GM18867 (cell line): ENCODE measurements around the gene TMEM52.
"Not testable (repeated sequence)": the region's sequence is repeated elsewhere in the genome, so short reads cannot be mapped to it uniquely, and the experiment has no call there.

Experiments used
- ATAC-seq: cut with Tn5 transposase; IDR thresholded peaks from one replicate; pipeline ENCODE4 v1.9.1; 2021; ENCODE audit warnings: mild to moderate bottlenecking, moderate library complexity; ENCODE audit not compliant: unreplicated experiment

Gene TMEM52

DNA sequence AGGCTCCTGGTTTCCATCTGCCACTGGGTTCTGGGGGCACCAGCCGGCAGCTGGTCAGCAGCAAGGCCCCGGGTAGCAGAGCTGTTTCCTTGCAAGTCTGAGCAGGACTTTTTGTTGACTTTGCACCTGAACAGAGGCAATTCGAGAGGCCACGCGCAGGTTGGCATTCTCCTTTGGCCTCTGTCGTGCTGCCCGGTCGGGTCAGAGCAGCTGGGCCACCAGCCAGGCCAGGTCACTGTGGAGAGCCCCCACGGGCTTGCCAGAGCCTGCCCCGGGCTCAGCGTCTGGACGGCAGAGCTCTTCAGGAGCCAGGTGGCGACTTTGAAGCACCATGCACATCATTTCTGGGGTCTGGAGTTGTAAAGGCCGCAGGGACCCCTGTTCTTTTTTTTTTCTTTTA lies 28.4 kb upstream of the TMEM52 start:
- ATAC-seq: no peak

DNA sequence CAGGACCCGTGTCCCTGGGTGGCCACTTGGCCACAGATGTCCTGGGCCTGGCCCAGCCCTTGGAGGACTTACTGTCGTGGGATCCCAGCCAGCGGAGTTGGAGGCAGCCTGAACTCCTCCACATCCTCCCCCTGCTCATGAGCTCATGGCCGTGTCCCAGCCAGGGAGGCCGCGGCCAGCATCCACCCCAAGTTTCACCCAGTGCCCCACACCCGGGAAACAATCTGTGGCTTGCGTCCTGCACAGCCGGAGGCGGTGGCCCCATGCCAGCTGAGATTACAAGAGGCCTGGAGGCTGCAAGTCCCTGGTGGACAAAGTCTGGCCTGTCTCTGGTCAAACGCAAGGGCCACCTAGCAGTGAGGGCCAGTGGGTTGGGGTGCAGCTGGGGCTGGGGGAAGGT lies 27.5 kb upstream of the TMEM52 start:
- no peak for ATAC-seq

DNA sequence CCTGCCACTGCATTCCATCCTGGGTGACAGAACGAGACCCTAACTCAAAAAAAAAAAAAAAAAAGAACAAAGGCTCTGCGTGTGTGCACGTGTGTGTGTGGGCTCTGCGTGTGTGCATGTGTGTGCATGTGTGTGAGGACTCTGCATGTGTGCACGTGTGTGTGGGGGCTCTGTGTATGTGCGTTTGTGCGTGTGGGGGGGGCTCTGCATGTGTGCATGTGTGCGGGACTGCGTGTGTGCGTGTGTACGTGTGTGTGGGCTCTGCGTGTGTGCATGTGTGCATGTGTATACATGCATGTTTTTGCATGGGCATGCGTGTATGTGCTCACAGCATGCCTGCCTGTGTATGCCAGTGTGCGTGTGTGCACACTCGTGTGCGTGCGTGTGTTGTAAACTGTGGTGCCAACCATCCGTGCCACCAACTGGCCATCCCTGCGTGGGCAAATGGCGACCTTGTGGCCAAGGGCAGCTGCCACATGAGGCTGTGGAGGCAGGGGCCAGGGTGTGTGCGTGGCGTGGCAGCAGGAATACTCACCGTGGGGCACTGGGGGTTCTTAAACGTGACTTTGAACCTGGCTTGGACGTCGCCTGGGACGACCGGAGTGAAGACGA lies 26.8 kb upstream of the TMEM52 start:
- ATAC-seq: no peak

DNA sequence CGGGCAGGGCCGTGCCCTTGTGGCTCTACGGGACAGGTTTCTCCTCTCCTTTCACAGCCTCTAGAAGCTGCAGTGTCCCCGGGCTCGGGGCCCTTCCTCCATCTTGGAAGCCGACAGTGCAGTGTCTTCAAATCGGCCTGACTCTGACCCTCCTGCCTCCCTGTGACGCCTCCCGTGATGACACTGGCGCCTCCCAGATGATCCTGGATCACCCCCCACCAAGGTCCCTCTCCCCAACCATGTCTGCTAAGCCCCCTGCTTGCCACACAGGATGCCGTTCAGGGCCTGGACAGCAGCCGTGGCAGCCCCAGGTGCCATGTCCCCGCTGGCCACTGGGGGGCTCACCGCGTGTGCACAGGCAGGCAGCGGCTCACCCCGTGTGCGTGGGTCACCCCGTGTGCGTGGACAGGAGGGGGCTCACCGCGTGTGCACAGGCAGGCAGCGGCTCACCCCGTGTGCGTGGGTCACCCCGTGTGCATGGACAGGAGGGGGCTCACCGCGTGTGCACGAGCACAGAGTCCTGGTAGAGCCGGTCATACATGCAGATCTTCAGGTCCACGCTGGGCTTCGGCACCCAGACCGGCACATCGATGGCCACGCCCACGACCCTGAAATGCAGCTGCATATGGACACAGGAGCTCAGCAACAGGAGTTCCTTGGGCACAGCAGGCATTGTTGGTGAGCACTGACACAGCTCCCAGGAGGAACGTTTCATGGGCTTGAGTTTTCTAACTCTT lies 24.9 kb upstream of the TMEM52 start:
- ATAC-seq: no peak

DNA sequence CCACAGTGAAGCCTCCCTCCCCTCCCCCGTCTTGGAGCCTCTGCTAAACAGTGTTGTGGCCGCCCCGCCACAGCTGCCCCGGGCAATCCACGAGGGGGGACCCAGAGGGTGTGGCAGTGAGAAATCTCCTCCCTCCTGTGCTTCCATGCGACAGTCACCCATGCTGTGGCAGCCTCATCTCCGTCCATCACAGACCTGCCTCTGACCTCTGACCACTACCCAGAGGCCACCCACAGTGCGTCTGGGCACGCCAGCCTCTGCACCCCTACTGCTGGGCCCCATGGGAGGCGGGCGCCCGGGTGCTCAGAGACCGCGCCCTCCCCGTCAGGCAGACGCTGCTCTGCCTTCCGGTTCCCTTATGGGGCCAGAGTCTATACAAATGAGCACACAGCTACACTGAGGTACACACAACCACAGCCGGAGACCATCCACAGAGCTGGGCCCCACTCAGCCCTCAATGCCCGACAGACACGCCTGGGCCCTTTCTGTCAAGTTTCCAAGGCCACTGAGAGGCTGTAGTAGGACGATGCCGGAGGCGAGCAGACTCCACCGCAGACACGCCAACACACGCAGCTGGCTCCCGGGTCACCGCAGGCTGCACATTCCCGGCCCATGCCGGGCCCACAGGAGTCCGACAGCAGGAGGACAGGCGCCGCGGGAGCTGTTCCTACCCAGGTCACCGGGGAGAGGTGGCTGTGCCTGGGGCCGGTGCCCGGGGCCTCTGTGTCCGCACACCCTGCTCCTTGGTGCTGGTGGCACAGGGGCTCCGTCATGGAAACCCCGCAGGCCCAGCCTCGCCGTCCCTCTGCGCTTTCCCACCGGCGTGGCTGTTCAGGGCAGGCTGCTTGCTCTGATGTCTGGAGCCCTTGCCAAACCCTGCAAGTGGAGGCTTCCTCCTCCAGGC lies 23.9 kb upstream of the TMEM52 start:
- no peak for ATAC-seq

DNA sequence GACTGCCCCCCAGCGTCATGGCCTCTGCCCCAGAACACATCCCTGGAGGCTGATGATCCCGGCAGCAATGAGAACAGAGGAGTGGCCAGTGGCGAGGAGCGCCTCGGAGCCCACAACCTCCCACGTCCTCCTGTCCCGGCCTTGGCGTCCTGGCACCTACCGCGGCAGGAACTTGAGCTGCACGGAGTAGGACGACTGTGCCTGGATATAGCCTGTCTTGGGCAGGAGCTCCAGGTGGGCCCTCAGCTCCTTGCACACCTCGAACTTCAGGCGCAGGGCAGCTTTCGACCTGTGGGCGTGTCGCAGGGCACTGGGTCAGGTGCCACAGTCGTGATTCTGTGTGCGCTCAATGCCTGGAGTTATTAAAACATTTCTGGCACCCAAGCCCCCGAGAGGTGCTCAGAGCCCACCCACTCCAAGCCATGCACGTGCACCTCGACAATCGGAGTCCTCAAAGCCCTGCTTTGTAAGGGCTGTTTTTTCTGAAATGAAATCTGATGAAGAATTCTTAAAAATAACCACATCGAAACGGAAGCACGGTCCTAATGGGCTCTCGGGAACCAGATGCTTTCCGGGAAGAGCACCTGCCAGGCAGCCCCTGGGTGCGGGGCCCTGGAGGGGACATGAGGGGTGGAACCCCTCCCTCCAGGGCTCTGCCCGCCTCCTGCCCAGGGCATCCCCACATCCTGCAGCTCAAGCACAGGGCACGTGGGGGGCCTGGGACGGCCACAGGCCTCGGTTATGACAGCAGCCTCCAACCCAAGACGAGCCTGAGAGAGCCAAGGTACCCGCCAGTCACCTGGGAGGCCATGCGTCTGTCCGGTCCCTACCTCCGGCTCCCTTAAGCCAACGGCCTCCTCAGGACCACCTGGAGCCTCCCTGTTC lies 23.0 kb upstream of the TMEM52 start:
- no peak for ATAC-seq

DNA sequence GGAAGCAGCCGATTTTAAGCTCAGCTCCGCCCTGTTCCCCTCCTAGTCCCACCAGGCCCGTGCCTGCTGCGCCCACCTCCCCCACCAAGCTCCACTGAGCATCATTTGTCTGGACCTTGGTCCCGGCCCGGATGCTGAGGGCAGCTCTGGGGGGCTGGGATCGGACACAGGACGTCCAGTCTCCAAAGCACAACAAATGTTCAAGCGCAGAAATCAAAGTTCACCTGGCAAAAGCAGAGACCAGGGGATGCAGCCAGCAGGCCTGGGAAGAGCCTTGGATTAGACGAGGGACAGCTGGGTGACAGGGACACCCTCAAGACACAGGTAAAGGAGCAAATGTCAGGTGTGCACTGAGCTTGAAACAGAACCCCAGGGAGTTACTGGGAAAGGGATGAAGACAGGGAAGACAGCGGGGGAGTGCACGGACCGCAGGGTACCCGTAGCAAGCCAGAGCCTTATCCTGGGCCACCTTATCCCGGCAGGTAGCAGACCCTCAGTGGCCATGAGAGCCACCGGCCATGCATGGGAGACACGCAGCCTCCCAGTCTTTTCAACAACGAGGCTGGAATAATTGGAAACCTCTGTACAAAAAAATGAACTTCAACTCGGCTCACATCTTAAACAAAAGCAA lies 22.2 kb upstream of the TMEM52 start:
- no peak for ATAC-seq

DNA sequence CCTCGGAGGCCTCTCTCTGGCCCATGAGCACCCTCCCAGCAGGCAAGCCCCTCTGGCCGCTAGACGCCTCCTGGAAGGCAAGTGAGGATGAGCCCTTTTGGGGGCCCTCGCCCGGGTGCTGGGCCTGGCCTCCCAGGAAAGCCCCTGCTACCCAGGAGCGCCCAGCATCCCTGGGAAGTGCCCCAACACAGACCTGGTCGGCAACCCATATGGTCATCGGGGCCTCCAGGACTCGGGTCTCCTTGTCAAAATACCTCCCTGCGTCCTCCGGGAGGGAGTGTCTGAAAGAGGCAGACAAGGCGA lies 21.0 kb upstream of the TMEM52 start:
- no peak for ATAC-seq

DNA sequence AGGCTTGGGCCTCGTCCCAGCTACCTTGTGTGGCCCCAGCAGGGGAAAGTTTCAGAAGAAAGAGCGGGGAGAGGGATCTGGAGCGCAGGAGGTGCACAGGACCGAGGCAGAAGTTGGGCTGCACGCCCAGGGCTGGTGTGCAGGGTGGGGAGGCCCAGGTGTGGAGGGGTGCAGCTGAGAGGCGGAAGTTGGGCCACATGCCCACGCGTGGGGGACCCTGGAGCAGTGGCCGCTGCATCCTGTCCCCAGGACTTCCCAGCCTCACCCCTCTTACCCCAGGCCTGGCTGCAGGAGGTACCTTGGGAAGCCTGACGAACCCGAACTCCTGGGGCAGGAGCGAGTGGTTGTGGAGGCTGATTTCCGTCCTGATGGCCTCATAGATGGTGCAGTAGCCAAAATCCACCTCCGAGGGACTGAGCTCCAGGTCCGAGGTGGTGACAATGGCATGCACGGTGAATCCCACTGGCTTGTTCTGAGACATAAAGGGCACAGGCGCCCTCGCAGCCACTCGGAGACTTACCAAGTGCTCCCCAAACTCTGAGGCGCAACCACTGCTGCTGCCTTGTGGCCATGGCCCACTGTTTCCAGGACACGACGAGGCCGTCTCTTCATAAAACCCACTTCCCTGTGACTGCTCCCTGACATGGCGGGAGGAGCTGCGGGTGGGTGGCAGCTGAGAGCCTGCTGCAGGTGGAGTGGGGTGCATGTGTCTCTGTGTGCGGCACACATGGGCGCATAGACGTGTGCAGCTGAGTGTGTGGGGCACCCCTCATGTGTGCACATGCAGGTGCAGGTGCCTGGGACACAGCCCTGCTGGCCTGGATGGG lies 20.4 kb upstream of the TMEM52 start:
- no peak for ATAC-seq

DNA sequence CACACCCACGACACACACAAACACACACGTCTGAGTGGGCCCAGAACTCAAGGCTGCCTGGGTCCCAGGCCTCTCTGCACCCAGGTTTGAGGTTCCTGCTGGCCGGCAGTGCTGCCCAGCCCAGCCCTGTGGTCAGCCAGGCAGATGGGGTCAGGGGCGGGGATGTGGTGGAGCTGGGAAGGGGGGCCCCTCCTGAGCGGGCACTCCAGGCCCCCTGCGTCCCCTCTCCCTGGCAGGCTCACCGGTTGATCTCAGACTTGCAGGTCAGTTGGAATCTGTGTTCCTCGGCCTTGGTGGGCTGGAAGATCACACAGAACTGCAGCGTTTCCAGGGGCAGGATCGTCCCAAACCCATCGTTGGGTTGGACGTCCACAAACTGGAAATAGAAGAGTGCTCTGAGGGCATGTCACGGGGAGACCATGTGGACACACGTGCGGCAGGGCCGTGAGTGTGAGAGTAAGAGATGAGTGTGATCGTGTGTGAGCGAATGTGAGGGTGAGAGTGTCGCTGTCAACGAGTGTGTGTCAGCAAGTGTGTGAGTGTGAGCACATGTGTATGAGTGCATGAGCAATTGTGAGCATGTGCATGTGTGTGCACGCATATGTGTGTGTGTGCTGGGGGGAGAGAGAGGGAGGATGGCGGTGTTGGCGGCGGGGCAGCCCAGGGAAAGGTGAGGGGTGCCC lies 19.7 kb upstream of the TMEM52 start:
- no peak for ATAC-seq

DNA sequence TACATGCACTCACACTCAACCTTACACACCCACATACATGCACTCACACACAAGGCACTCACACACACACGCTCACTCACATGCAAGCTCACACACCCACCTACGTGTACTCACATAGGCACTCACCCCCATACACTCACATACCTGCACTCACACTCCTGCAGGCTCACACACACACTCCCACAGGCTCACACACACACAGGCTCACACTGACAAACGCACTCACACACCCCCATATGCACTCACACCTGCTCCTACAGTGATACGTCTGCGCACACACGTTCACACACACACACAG lies 19.1 kb upstream of the TMEM52 start:
- no peak for ATAC-seq

DNA sequence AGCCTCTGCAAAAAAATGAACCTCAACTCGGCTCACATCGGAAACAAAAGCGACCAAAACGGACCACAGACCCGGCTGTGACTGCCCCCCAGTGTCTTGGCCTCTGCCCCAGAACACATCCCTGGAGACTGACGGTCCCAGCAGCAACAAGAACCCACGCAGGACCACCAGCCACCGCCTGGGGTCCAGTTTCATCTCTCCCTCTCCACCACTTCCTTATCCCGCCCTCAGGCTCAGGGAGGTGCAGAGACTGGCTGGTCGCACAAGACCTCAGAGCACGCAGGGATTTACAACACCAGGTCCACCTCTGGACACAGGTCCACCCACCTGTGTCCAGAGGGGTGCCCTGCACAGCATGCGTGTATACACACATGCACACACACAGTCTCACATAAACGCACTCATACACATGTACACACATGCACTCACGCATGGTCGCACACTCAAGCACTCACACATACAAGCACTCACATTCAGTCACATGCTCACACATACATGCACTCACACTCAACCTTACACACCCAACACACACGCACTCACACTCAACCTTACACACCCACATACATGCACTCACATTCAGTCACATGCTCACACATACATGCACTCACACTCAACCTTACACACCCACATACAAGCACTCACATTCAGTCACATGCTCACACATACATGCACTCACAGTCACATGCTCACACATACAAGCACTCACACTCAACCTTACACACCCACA lies 18.6 kb upstream of the TMEM52 start:
- no peak for ATAC-seq

DNA sequence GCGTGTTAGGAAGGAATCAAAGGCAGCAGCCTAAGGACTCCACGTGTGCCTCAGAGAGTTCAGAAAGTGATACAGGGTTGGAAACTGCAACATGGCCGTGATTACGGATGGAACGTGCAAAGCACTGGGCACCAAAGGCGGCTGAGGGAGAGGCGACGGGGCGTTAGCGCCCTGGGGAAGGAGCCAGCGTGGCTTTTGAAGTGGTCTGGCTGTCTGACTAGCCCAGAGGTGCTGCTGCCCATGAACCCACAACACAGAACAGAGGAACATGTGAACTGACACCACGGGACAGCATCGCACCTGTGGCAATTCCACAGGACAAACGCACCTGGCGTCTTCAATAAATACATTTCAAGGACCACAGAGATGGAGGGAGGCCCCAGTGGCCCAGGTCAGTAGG lies 18.0 kb upstream of the TMEM52 start:
- ATAC-seq: no peak

DNA sequence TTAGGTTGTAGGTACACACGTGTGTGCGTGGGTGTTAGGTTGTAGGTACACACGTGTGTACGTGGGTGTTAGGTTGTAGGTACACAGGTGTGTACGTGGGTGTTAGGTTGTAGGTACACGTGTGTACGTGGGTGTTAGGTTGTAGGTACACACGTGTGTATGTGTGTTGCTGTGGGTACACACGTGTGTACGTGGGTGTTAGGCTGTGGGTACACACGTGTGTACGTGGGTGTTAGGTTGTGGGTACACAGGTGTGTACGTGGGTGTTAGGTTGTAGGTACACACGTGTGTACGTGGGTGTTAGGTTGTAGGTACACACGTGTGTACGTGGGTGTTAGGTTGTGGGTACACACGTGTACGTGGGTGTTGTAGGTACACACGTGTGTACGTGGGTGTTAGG lies 15.8 kb upstream of the TMEM52 start:
- ATAC-seq: not testable (repeated sequence)

DNA sequence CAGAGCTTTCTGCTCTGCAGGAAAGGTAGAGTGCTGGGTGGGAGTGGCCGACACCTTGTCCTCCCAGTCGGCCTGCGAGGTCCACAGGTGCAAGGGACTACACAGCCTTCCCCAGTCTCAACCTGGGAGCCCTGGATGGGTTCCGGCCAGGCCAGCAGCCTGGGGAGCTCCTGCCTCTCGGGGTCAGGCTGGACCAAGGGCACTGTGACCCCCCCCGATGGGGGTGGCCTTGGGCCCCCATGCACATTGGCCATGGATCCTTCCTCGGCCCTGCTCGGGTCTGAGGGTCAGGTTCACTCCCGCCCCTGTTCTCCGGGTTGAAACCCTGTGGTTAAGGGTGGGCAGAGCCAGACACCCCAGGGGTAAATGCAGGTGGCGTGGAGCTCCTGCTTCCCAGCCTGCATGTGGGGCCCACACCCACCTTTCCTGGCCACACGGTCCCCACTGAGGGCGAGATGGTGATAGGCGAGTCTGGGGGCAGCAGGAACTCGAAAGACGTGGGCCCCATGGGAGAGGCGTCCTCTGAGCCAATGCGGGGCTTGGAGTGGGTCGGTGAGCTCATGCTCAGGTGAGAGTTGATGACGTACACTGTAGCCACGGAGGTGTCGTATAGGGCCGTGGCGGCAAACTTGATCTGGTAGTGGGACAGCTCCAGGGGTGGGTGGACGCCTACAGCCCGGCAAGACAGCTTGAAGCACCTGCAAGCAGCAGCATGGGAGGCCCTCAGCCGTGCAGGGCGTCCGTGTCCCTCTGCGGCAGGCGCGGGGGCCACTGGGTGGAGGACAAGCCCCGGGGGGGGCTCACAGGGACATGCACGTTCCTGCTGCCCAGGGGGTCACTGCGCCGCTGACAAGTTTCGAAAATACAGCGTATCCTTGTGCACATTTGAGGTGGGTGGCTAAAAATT lies 10.8 kb upstream of the TMEM52 start:
- ATAC-seq: no peak

DNA sequence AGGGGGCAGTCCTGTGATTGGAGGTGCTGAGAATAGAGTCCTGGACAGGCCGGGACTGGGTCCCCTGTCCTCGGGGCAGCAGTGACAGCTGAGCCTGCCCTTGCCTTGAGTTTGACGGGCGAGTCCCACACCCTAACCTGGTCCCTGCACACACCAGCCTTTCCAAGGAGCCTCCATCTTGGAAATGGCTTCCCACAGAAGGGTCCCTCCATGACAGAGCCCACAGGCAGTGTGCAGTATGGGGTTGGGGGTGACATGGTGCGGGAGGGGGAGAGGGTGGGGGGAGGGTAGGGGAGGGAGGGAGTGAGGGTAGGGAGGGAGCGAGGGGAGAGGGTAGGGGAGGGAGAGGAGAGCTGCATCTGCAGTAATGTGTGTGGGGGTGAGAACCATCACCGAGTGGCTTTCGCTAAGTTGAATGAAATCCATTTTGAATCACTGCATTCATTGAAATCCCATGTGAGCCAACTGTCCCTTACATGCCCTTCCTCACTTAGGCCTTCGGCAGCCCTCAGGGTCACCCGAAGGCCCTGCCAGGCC lies 10.1 kb upstream of the TMEM52 start:
- no peak for ATAC-seq
